IPS-NIHi11 (cell line): ENCODE data around the gene CYP4F3.
"Not testable (repeated sequence)": the region's sequence is repeated elsewhere in the genome, so short reads cannot be mapped to it uniquely, and the experiment has no call there.

ENCODE experiments used
- DNase-seq: peaks from one replicate; pipeline ENCODE4 v3.0.0; 2012; ENCODE audit warnings: mixed read lengths, low spot score

Gene CYP4F3, protein sequence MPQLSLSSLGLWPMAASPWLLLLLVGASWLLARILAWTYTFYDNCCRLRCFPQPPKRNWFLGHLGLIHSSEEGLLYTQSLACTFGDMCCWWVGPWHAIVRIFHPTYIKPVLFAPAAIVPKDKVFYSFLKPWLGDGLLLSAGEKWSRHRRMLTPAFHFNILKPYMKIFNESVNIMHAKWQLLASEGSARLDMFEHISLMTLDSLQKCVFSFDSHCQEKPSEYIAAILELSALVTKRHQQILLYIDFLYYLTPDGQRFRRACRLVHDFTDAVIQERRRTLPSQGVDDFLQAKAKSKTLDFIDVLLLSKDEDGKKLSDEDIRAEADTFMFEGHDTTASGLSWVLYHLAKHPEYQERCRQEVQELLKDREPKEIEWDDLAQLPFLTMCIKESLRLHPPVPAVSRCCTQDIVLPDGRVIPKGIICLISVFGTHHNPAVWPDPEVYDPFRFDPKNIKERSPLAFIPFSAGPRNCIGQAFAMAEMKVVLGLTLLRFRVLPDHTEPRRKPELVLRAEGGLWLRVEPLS

DNA sequence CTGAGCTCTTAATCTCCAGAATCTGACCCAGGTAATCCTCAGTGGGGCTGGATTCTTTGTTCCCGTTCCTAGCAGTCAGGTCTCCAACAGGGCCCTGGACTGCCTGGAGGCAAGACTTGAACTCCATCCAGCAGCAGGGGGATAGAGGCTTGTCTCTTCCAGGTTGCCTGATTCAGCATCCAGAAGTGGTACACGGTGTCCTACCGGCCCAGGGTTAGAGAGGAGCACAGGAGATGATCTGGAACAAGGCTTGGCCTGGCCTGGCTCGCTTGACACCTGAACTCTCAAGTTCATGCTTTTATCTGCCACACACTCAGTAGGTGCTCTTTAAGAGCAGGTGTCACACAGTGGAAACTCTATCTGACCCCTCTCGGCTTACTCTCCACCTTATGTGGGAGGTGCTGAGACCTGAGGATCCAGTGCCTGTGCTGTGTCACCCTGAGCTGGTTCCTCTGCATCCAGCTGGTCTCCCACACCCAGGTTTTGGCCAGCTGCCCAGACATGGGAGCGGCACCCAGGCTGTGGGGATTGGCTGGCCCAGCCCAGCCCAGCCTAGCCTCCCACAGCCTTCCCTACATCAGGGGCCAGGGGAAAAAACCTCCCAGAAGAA is at the start of gene CYP4F3:
CYP4F3 (plus strand) TSS at position 604 of the 610 bp plus-strand sequence. CDS start 519 bp downstream, outside the sequence.
- peak; percentile 39 for DNase-seq

DNA sequence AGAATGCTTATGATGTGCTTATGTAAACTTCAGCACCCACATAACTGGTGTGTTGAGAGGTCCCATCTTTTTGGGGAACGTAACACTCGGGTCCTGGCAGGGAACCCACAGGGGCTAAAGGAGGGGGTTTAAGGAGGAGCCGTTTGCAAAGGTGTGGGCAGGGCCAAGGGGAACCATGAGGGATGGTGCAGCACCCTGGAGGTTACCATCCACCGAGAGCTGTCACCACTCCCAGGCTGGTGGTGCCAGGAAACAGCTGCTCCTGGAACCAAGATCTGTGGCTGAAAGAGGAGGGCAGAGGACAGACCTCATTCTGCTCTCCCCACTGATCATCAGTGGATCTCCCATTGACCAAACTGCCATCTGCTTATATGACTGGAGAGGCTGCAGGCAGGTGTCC is 48.9 kb upstream of the CYP4F3 start:
- DNase-seq = no peak

DNA sequence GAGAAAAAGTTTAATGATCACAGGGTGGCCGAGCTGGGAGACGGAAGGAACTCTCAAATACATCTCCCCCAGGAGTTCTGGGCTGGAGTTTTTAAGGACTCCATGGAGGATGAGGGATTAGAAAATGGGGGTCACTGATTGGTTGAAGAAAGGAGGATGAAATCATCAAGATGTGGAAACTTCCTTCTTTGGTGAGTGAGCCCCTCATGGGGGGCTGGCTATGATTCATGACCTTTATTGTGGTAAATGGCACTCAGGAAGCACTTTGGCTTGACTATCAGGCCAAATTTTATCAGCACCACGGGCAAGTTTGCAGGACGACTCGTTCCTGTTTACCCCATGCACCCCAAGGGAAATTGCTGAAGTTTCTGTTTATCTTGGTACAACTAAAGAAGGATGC is 48.2 kb upstream of the CYP4F3 start:
- DNase-seq = not testable (repeated sequence)

DNA sequence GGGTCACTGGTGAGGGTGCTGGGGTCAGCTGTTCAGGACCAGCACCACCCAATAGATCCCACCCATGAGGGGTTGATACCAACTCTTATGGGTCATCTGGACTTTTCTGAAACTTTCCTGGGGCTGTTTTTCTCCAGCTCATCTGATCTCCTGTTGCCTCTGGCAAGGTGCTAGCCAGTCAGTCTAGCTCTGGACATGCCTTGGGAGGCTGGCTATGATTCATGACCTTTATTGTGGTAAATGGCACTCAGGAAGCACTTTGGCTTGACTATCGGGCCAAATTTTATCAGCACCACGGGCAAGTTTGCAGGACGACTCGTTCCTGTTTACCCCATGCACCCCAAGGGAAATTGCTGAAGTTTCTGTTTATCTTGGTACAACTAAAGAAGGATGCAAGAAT is 46.9 kb upstream of the CYP4F3 start:
- DNase-seq = not testable (repeated sequence)

DNA sequence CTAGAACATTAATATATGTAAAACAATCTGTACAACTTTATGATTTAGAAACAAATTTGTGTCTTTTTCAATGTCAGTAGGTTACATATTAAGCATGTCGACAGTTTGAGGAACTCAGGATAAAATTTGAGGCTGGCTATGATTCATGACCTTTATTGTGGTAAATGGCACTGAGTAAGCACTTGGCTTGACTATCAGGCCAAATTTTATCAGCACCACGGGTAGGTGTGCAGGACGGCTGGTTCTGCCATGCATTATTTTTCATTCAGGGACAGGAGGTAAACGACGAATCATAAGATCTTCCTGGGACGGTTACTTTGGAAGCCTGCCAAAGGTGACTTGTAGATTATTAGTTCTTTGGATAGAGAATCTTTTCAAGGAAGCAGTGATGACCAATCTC is 45.6 kb upstream of the CYP4F3 start:
- DNase-seq = no peak

DNA sequence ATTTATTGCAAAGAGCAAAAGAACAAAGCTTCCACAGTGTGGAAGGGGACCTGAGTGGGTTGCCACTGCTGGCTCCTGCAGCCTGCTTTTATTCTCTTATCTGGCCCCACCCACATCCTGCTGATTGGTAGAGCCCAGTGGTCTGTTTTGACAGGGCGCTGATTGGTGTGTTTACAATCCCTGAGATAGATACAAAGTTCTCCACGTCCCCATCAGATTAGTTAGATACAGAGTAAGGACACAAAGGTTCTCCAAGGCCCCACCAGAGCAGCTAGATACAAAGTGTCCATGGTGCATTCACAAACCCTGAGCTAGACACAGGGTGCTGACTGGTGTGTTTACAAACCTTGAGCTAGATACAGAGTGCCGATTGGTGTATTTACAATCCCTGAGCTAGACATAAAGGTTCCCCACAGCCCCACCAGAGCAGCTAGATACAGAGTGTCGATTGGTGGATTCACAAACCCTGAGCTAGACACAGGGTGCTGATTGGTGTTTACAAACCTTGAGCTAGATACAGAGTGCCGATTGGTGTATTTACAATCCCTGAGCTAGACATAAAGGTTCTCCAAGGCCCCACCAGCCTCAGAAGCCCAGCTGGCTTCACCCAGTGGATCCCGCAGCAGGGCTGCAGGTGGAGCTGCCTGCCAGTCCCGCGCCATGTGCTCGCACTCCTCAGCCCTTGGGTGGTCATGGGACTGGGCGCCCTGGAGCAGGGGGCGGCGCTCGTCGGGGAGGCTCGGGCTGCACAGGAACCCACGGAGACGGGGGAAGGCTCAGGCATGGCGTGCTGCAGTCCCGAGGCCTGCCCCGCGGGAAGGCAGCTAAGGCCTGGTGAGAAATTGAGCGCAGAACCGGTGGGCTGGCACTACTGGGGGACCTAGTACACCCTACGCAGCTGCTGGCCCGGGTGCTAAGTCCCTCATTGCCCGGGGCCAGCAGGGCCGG is 32.4 kb upstream of the CYP4F3 start:
- not testable (repeated sequence) for DNase-seq

DNA sequence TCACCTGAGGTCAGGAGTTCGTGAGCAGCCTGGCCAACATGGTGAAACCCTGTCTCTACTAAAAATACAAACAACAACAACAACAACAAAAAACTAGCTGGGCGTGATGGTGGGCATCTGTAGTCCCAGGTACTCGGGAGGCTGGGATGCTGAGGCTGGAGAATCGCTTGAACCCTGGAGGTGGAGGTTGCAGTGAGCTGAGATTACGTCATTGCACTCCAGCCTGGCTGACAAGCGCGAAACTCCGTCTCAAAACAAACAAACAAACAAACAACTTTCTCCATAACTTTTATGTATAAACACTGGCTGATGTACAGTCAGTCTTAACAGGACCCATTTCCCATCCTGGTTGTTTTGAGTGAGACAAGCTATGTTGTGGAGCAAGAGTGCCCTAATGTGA is 31.4 kb upstream of the CYP4F3 start:
- no peak for DNase-seq

DNA sequence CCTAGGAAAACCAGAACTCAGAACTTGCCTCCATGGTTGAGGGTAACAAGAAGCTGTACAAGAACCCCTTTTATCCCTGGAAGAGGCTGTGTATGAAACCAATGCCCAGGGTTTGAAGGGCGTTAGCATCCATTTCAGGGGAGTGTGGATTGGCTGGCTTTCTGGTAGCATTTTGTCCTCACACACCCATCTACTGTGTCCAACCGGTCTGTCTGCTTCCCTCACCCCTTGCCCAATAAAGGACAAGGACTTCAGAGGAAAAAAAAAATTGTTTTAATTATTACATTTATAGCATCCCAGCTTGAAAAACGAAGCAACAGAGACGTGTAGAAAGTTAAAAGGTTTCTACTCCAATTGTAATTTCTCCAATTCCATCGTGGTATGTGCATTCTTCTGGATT is 28.4 kb upstream of the CYP4F3 start:
- no peak for DNase-seq

DNA sequence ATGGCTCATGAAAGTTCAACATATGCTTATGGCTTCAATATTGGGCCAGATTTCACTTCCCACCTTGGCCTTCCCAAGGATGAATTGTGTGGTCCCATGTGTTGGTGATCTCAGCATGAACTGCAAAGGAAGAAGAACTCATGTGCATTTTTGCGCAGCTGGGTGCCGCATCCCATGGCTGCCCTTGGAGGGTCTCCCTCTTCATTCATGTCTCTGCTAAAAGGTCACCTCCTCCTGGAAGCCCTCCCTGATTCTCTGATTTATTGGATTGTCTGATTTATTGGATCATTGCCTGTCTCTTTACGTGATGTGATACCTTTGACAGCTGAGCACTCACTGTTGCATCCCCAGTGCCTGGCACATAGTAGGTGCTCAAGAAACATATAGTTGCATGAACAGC is 27.4 kb upstream of the CYP4F3 start:
- DNase-seq = no peak

DNA sequence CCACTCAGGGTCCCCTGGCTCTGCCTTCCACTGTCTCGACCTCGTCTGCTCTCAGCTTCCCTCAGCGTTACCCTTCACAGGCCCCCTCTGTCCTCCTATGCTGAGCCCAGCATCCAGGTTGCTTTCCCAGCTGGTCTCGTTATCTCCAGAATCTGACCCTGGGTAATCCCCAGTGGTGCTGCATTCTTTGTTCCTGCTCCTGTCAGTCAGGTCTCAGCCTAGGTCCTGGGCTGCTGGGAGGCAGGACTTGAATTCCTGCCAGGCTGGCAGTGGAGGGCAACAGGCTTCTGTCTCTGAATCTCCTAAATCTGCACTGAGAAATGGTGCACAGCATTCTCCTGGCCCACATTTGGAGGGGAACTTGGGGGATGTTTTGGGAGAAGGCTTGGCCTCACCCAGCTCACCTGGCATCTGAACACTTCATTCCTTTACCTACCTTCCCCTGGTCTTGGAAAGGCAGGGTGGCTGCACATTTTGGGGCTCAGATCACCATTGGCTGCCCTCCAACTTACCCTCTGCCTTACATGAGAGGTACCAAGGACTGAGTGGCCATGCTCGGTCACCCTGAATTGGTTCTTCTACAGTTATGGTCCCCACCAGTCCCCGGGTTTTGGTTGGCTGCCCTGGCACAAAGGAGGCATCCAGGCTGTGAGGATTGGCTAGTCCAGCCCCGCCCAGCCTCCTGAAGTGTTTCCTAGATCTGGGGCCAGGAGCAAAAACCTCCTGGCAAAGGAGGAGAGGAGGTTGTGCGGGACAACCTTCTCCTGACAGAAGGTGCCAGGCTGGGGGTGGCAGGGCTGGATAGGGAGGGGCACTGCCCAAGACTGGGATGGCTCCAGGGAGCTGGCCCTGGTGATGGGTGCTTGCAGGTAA is 26.0 kb upstream of the CYP4F3 start, which contains the start of gene CYP4F8:
CYP4F8 (plus strand) TSS at position 712 of the 873 bp plus-strand sequence. CDS start 399 bp downstream, outside the sequence.
- no peak for DNase-seq

DNA sequence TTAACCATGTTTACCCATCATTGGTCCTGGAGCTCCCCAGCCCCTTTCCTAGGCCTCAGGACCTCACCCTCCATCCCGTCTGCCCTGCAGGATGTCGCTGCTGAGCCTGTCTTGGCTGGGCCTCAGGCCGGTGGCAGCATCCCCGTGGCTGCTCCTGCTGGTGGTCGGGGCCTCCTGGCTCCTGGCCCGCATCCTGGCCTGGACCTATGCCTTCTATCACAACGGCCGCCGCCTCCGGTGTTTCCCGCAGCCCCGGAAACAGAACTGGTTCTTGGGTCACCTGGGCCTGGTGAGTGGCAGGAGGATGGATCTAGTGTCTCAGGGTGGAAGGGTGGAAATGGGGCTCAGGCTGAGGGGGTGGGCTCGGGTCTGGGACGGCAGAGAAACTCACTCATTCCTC is 25.2 kb upstream of the CYP4F3 start:
- no peak for DNase-seq

DNA sequence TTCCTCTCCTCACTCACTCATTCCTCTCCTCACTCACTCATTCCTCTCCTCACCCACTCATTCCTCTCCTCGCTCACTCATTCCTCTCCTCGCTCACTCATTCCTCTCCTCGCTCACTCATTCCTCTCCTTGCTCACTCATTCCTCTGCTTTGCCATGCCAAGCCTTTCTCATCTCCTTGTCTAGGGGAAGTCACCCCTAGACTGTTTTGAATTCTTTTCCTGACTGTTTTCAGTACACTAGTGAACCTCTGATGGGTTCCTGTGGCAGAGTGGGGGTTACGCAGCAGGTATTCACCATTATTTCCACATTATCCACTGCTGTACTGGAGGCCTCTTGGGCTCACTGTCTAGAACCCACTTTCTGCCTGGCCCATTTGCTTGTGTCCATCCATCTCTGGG is 24.5 kb upstream of the CYP4F3 start:
- no peak for DNase-seq

DNA sequence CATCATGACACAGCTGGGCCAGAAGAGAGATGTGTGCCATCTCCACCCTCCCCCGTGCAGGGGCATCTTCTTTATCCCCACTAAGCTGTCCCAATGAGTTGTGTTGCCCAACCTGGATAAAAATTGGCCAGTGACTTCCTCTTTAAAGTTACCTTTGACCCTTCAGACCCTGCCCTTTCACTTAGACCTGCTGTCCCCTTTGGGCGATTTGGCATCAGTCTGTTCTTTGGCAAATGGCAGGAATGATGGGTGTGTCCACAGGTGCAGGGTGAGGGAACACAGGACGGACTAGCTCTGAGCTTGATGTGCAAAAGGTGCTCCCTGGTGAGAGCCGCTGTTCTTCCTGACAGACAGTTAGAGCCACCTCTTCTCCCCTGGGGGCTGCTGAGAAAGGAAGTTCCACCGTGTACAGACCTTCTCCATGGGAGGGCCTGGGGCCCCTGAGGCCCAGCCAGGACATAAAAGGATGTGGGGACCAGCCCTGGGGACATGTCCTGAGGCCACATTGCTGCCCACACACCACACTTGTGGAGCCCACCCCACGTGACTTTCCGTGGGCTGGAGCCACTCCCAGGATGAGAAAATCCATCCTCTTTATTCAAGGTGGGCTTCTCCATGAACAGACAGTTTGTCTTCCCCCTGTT is 23.9 kb upstream of the CYP4F3 start:
- no peak for DNase-seq

DNA sequence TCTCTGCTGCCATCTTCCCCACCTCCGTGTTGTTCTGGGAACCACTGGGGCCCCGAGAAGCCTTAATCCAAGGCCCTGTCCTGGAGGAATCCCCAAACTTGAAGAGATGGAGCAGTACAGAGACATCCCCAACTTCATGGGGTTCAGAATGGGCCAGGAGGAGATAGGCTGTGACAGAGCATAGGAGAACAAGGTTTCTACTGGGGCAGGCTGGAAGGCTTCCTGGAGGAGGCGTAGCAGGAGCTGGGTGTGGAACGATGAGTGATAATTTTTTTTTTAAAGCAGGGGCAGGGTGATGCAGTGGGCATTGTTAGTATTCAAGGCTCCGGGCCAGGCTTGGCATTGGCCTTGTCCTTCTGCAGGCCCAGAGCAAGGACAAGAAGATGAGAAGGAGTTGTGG is 22.4 kb upstream of the CYP4F3 start:
- DNase-seq = no peak

DNA sequence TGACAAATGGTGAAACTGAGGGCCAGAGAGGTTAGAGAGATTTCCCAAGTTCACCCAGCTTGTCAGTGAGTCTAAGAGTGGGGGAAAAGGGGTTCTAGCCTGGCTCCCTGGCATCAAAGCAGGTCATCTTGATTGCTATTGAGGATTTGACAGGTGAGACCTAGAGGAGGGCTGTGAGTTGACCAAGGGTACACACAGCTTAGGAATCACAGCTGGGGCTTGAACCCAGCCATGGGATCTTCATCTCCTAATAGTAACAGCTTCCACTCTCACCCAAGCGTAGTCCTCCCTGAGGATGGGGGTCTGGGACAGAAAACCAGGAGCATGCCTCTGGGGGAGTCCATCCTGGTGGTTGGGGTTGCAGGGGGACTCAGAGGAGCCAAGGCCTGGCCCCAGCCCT is 18.9 kb upstream of the CYP4F3 start:
- no peak for DNase-seq

DNA sequence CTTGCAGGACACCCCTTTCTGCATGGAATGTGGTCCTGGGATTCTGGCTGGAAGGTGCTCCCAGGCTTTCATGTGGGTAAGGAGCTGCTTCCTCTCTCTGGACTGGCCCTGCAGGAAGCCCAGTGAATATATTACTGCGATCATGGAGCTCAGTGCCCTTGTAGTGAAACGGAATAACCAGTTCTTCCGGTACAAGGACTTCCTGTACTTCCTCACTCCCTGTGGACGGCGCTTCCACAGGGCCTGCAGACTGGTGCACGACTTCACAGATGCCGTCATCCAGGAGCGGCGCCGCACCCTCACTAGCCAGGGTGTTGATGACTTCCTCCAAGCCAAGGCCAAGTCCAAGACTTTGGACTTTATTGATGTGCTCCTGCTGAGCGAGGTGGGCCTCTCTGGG is 17.7 kb upstream of the CYP4F3 start:
- DNase-seq = no peak

DNA sequence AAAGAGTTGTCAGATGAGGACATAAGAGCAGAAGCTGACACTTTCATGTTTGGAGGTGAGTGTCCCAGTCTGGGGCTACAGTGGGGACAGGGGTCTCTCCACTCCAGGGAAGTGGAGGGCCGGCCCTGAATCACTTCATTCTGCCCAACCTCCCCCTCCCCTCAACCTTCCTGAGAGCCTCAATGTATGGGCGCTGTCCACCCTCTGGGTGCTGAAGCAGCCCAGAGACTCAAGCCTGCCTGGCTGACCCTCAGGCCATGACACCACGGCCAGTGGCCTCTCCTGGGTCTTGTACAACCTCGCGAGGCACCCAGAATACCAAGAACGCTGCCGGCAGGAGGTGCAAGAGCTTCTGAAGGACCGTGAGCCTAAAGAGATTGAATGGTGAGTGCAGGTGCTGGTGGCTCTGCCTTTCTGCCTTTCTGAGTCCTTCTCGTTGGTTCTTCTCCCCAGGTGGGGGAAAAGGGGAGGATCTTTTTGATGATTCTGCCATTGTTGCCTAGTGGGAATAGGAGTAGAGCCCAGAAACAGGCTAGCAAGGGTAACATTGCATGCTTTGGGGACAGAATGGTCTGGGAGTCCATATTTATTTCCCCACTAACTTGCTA is 16.9 kb upstream of the CYP4F3 start:
- peak; percentile 23 for DNase-seq

DNA sequence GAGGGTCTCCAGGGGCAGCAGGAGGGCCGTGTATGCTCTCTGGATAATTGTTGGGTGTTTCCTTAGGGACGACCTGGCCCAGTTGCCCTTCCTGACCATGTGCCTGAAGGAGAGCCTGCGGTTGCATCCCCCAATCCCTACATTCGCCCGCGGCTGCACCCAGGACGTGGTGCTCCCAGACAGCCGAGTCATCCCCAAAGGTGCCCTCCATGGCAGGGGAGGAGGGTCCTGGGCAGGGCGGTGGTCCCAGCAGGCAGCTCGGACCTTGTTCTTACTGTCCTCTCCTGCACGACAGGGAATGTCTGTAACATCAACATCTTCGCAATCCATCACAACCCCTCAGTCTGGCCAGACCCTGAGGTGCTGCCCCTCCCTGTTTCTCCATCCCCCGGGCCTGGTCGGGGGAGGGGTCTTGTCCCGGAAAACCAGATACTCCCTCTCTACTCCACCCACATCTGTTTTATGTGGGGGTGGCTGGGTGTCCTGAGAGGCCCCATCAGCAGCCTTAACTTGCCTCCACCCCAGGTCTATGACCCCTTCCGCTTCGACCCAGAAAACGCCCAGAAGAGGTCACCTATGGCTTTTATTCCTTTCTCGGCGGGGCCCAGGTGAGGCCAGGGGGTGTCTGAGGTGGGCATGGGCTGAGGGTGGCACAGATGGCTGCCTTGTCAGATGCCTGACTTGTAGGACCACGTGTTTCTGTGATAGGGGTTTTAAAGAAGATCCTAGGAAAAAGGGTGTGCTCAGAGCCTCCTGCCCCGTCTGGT is 12.3 kb upstream of the CYP4F3 start:
- DNase-seq = no peak
